VCaP (cell line): ENCODE results near the gene DTWD1.
"Not testable (repeated sequence)": the region's sequence is repeated elsewhere in the genome, so short reads cannot be mapped to it uniquely, and the experiment has no call there.

ENCODE experiments used
- H3K27ac ChIP-seq: fragments of 450-650 bp; 2 replicates; pipeline ENCODE4 v1.5.1; 2017
- CTCF ChIP-seq: fragments of 450-650 bp; conservative IDR thresholded peaks from 2 replicates; pipeline ENCODE4 v1.5.1; 2017; ENCODE audit warnings: mild to moderate bottlenecking, moderate library complexity

The DTWD1 gene

GRCh38 chr15:49646891-49647290 is 26.0 kb downstream of the DTWD1 start:
- H3K27ac ChIP-seq = peak overlapping the region; percentile 75

DNA sequence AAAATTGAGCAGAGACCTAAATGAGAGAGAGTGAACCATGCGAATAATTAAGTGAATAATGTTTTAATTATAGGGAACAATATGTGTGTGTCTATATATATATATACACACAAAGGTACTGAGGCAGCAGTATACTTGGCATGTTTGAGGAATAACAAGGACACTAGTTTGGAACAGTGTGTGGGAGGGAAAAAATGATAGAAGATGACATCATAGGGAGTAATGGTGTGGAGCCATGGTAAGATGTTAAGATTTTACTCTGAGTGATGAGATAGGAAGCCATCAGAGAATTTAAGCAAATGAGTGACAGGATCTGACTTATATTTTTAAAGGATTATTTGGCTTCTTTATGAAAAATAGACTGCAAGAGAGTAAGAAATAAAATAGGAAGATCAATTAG is 29.1 kb downstream of the DTWD1 start:
- no peak overlapping the region for H3K27ac ChIP-seq
- no peak for TF ChIP-seq CTCF

More at GRCh38 chr15:49646891-49647290, 26.0 kb downstream of the DTWD1 start:
- TF ChIP-seq CTCF = no peak

- no peak for TF ChIP-seq CTCF
- H3K27ac ChIP-seq = no peak overlapping the region
Observed at GRCh38 chr15:49650676-49651075, 29.8 kb downstream of the DTWD1 start.

DNA sequence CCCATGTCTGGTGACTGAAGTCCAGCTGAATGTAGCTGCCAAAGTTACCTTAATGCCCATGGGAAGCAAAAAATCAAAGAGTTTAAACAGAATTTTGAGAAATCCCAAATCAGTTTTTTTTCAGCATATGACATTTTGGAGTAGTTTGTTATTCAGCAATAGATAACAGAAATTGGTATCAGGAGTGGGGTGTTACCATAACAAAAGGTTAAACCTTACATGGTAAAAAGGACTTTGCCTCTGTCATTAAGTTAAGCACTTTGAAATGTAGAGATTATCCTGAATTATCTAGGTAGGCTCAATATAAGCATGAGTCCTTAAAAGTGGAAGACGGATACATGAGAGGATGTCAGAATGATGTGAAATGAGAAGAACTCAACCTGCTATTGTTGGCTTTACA is 32.1 kb downstream of the DTWD1 start:
- H3K27ac ChIP-seq = no peak overlapping the region
- no peak for TF ChIP-seq CTCF

DNA sequence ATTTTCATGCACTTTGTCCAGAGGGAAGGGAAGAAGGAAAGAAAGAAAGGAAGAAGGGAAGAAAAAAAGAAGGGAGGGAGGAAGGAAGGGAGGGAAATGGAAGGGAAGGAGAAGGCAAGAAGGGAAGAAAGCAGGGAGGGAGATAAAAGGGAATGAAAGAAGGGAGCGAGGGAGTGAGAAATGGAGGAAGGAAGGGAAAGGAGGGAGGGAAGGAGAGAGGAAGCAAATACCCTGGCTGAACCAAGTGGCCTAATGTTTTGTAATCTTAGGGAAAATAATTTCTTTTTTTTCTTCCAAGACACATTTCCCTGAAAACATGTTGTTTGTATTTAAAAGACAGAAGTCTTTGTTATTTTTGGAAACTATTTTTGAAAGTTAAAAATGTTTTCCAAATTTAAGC is 35.9 kb downstream of the DTWD1 start:
- H3K27ac ChIP-seq = no peak overlapping the region
- TF ChIP-seq CTCF = no peak

DNA sequence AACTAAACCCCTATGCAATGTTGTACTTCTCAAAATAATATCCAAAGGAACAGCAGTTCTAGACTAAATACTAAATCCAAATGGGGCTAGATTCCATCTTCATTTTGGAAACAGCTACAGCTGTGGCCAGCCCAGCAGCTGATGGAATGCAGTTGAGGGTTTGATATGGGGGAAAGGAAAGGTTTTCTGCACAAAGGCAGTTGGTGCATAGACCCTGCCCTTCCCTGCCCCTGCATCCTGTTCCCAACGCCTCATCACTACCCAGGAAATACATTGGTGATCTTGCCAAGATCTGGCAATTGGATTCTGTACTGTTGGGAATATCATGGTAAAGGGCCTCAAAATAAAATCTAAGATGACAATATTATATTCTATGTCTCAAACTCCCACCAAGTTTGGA is 43.9 kb downstream of the DTWD1 start:
- H3K27ac ChIP-seq = no peak overlapping the region
- no peak for TF ChIP-seq CTCF

DNA sequence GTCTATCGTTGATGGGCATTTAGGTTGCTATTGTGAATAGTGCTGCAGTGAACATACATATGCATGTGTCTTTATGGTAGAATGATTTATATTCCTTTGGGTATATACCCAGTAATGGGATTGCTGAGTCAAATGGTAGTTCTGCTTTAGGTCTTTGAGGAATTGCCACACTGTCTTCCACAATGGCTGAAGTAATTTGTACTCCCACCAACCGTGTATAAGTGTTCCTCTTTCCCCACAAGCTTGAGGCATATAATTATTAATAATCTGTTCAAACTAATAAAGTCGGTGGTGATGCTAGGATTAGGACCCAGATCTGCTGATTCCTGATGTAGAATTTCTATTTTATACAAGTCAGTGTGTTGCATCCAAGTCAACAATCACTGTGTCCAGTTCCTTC is 45.6 kb downstream of the DTWD1 start:
- not testable (repeated sequence) for H3K27ac ChIP-seq

- no peak for TF ChIP-seq CTCF
Observed at GRCh38 chr15:49669288-49669687, 48.4 kb downstream of the DTWD1 start.

More at GRCh38 chr15:49669288-49669687, 48.4 kb downstream of the DTWD1 start:
- no peak overlapping the region for H3K27ac ChIP-seq
